ENCODE measurements around the gene ABCG1. TPM values are rescaled to one million over a fixed set of nuclear protein-coding genes. Genes with fewer than 3 reads are reported as not detected.
A peak's percentile ranks its signal among the peaks of the same experiment; 100 is the strongest.

Gene ABCG1
- total RNA-seq, 1 experiment from 2014 or later, result not detected

GRCh38 chr21:42232176-42232825 is 13.4 kb downstream of the ABCG1 start:
- DNase-seq (ENCODE audit: low read depth), result no peak

GRCh38 chr21:42233067-42233961 is 14.4 kb downstream of the ABCG1 start:
- no peak for DNase-seq (ENCODE audit: low read depth)

- DNase-seq (ENCODE audit: low read depth), result no peak
Observed at GRCh38 chr21:42234041-42234440, 15.1 kb downstream of the ABCG1 start.

DNA sequence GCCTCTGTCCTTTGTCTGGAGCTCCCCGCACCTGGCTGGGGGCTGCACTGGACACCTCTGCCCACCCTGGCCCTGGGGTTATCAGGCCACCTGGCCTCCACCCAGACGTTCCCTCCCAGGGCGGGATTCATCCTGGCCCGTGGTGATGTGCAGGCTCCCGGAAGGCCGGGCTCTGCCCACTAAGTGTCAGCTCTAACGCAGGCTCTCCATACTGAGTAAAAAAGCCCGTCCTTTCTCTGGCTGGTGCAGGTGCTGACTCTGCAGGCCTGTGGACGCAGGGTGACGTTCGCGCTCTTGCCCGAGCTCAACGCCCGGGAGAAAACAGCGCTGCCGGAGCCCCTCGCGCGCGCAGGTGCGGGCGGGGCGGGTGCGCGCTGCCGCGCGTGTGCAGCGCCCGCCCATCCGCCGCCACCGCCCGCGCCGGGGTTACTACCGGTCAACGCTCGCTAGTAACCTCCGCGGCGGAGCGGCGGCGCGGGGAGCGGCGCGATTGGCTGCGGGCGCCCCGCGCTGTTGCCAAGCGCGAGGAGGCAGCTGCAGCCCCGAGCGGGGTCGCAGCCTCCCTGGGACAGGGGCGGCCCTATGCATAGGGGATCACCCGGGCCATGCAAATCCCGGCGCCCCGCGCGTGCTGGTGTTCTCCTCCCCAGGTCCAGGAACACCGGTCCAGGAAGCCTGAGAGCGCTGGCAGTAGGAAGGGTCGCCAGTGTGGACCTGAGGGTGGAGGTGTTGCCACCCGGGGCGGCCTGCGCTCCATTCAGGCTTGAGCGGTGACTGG is 15.7 kb downstream of the ABCG1 start:
- DNase-seq (ENCODE audit: low read depth), result peak; percentile 9

GRCh38 chr21:42235593-42235992 is 16.7 kb downstream of the ABCG1 start:
- DNase-seq (ENCODE audit: low read depth), result no peak

DNA sequence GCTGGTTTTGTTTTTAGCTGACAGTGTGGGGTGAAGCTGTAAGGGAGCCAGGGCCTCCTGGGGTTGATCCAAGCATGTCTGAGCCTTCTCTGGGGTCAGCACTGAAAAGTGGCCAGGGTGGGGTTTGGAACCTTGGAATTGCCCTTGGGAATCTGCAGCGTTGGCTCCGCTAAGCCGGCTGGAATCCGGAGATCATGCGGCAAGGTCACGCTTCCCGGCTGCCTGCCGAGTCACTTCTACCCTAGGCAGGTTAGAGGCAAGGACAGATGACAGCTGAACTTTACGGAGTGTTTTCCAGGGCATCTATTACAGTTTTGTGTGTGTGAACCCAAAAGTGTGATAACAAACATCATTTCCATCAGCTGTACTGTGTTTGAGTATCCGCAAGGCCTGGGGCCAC is 17.1 kb downstream of the ABCG1 start:
- DNase-seq (ENCODE audit: low read depth), result no peak

GRCh38 chr21:42236693-42237092 is 17.8 kb downstream of the ABCG1 start:
- DNase-seq (ENCODE audit: low read depth), result no peak

DNA sequence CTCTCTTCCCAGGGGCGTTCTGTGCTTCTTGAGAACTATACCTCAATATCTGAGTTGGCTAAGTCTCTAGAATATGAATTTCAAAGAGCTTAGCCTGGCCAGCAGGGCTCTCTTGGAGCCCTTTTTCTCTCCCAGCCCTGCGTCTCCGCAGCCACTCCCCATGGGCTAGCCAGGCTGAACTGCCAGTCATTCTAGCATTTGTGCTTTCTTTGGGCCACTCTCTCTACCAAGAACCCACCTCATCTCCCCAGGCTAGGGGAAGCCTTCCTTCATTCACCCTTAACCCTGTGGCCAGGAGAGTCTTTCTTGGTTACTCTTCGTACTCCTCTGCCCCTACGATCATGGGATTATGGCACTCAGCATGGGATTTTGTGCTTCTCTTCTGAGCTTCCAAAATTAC is 18.2 kb downstream of the ABCG1 start:
- DNase-seq (ENCODE audit: low read depth), result no peak

DNA sequence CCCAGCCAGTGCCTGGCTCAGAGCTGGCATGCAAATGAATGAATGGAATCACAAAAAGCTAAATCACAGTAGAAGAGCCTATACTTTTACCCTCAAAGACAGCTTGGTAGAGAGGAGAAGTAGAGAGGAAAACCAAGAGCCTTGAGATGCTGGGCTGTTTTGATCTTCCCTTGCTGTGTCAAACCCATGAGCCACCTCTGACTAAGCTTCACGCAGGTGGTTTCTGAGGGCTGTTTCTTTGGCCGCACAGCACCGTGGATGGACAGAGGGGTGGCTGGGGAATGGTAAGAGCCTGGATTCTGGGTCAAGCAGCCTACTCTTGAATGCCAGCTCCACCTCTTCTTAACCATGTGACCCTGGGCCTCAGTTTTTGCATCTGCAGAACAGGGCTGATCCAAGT is 18.6 kb downstream of the ABCG1 start:
- no peak for DNase-seq (ENCODE audit: low read depth)

- no peak for DNase-seq (ENCODE audit: low read depth)
Observed at GRCh38 chr21:42238185-42238934, 19.4 kb downstream of the ABCG1 start.

GRCh38 chr21:42239556-42239955 is 20.6 kb downstream of the ABCG1 start:
- no peak for DNase-seq (ENCODE audit: low read depth)

- no peak for DNase-seq (ENCODE audit: low read depth)
Observed at GRCh38 chr21:42239973-42240372, 21.0 kb downstream of the ABCG1 start.

- no peak for DNase-seq (ENCODE audit: low read depth)
Observed at GRCh38 chr21:42242611-42243010, 23.7 kb downstream of the ABCG1 start.

GRCh38 chr21:42243026-42243425 is 24.1 kb downstream of the ABCG1 start:
- DNase-seq (ENCODE audit: low read depth), result no peak

DNA sequence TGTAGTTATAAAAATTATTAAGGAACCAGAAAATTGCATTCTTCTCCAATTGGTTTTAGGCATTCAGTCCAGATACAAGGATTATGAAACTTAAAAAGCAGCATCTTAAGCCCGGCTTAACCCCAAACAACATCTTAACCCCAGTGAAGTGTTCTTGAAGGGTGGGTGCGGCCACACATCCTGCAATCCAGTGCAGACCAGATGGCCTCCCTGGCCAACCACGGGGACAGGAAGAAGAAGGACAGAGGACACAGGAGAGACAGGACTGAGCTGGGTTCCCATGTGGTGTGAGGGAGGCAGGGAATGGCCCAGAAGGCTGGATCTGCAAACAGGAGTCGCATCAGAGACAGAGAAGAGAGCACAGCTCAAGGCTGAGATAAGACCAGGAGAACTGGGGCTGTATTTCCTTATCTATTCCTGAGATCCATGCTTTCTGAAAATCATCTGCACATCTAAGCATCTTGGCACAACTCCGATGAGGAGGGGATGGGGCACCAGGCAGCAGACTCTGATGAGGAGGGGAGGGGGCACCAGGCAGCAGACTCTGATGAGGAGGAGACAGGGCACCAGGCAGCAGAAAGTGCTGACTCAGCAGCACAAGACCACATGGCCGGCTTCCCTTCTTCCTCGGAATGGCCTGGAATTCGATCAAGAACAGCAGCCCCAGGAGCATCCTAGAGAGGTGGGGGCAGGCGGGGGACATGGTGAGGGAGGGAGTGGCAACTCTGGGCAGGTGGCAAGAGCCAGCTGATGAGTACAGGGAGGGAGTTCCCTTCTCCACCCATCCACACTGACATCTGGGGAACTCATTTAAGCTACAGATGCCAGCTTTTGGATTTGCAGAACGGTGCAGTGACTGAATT is 26.6 kb downstream of the ABCG1 start:
- DNase-seq (ENCODE audit: low read depth), result no peak

- DNase-seq (ENCODE audit: low read depth), result no peak
Observed at GRCh38 chr21:42247716-42248115, 28.8 kb downstream of the ABCG1 start.

- no peak for DNase-seq (ENCODE audit: low read depth)
Observed at GRCh38 chr21:42248241-42248640, 29.3 kb downstream of the ABCG1 start.

DNA sequence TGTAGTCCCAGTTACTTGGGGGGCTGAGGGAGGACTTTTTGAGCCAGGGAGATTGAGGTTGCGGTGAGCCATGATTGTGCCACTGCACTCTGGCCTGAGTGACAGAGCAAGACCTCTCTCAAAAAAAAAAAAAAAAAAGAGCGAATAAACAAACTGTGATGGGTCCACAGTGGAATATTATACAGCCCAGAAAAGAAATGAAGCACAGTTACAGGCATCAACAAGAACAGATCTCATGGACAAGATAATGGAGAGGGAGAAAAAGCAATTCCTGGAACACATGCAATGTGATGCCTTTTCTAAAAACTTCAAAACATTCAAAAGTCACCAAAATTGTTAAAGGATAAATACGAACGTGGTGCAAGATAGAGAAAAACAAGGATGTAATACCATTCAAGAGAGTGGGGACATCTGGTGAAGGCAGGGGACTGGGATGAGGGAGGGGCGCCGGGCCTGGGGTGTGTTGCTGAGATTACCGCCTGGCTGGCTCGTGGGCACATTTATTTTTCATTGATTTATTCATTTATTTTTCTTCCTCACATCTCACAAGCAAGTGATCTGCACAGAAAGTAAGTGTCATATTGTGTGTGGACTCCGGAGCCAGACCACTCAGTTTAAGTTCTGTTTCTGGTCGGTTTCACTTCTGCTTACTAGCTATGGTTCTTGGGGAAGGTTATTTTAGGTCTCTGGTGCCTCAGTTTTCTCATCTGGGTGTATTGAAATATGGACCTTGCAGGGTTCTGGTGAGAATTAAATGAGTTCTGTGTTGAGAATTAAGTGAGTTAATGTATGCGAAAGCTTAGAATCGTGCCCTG is 30.1 kb downstream of the ABCG1 start:
- DNase-seq (ENCODE audit: low read depth), result no peak

DNA sequence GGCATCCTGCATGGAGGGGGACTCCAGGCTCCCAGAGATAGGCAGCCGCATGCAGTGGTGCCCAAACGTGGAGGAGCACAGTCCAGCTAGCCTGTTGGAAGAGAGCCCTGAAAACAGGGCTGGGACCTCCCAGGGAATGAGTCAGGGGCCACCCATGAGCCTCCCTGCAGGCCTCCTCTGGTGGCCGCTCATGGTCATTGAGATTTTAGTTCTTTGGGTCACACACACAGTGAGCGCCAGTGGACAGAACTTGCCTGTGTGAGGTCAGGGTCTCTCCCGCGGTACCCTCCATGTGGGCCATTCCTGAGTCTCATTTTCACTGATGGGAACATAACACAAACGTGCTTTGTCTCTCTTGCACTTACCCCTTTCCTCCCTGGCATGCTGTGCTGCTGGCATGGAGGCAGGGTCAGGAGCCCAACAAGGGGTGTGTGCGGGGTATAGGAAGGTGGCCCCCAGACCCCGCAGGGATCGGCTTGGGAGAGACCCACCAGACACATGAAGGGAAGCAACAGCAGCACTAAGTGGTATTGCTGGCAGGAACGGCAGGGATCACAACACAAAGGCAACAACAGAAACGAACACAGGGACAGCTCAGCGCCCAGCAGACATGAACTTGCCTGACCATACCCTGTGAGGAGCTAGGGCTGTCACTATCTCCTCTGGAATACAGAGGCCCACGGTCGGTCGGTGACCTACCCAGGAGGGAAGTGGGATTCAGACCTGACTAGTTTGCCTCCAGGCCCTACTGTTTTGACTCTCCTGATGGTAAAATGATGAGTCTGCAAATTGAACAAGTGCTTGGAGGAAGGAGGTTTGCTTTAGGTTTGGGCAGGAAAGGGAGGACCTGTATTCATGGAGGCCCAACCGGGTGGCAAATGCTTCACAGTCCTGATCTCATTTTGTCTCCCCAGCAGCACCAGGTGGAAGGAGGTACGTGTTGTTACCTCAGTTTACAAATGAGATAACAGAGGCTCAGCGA is 31.8 kb downstream of the ABCG1 start:
- no peak for DNase-seq (ENCODE audit: low read depth)
